Smooth muscle cell (in vitro differentiated cells): Measurements from ENCODE around the gene NAALADL2. TPM values are rescaled to one million over a fixed set of nuclear protein-coding genes. Genes with fewer than 3 reads are reported as not detected.

Source experiments
- DNase-seq: peaks from one replicate; lab custom pipeline; 2025; ENCODE audit not compliant: unreplicated experiment; lab: John Stamatoyannopoulos, UW
- H2AFZ ChIP-seq: fragments of 200-600 bp; sonication (generic); 2 replicates; pipeline ENCODE4 v1.6.0; 2016; ENCODE audit warnings: antibody characterized with exemption, low read depth, mild to moderate bottlenecking
- H3F3A ChIP-seq: fragments of 200-600 bp; sonication (generic); 2 replicates; pipeline ENCODE4 v1.6.0; 2017; ENCODE audit warnings: antibody characterized with exemption, low read depth
- H3K27ac ChIP-seq: fragments of 200-600 bp; sonication (generic); 2 replicates; pipeline ENCODE4 v1.5.1; 2016; ENCODE audit warnings: low read depth, mild to moderate bottlenecking
- H3K27me3 ChIP-seq: fragments of 200-600 bp; sonication (generic); 2 replicates; pipeline ENCODE4 v1.6.1; 2016; ENCODE audit warnings: low read depth, mild to moderate bottlenecking
- H3K36me3 ChIP-seq: fragments of 200-600 bp; sonication (generic); 2 replicates; pipeline ENCODE4 v1.5.1; 2016; ENCODE audit warnings: low read depth
- H3K4me1 ChIP-seq: fragments of 200-600 bp; sonication (generic); 2 replicates; pipeline ENCODE4 v1.5.1; 2016; ENCODE audit warnings: low read depth
- H3K4me2 ChIP-seq: fragments of 200-600 bp; sonication (generic); 2 replicates; pipeline ENCODE4 v1.6.0; 2016; ENCODE audit warnings: mild to moderate bottlenecking
- H3K4me3 ChIP-seq: fragments of 200-600 bp; sonication (generic); 2 replicates; pipeline ENCODE4 v1.5.1; 2016; ENCODE audit warnings: mild to moderate bottlenecking
- H3K79me2 ChIP-seq: fragments of 200-600 bp; sonication (generic); 2 replicates; pipeline ENCODE4 v1.6.0; 2016; ENCODE audit warnings: low read depth, mild to moderate bottlenecking
- H3K9ac ChIP-seq: fragments of 200-600 bp; sonication (generic); 2 replicates; pipeline ENCODE4 v1.6.0; 2016; ENCODE audit warnings: low read depth
- H3K9me3 ChIP-seq: fragments of 200-600 bp; sonication (generic); replicated peaks from 2 replicates; pipeline ENCODE4 v1.5.1; 2016; ENCODE audit warnings: low read depth
- H4K20me1 ChIP-seq: fragments of 200-600 bp; sonication (generic); 2 replicates; pipeline ENCODE4 v1.6.0; 2016; ENCODE audit warnings: low read depth
- CTCF ChIP-seq: fragments of 200-600 bp; sonication (generic); IDR thresholded peaks from 2 replicates; pipeline ENCODE4 v1.5.1; 2017; ENCODE audit warnings: borderline replicate concordance, mild to moderate bottlenecking, antibody characterized with exemption; ENCODE audit not compliant: insufficient read depth, poor library complexity, severe bottlenecking
- WGBS: methylation state at CpG from one replicate; pipeline ENCODE4 v1.1.7; 2016; ENCODE audit warnings: low lambda C conversion rate; 5-methylcytosine and 5-hydroxymethylcytosine counted together
- polyA plus RNA-seq: library from polyadenylated mRNA; unstranded; fragments of >200 nt; fragmentation: Nextera tagmentation; extraction: Ambion mirVana; gene quantifications from 2 replicates; pipeline ENCODE4 v1.2.1, GENCODE V29; 2016
- total RNA-seq: library from RNA; depleted of rRNA; stranded (reverse); fragments of >200 nt; gene quantifications from 2 replicates; pipeline ENCODE4 v1.2.3, GENCODE V29; 2014

Gene NAALADL2
- total and polyA plus RNA-seq, 2 experiments from 2014 or later = 2.5 to 13.8 TPM

DNA sequence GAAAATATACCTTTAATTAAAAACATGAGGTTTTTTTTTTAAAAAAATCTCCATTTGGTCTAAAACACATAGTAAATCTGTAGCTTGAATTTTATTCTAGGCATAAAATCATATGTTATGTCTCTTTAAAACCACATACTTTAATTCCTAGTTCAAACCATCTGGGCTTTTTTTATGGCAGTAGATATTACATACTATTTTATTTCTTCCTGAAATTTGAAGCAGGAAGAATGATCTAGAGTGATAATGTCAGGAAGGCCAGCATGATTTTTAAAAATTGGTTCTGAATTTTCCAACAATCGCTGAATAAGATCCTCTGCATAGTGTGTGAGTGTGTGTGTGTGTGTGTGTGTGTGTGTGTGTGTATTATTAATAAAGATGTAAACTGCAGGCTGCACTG, 420.3 kb downstream of the NAALADL2 start:
- Histone ChIP-seq H3K36me3 (no peaks in the 10 kb centered on the region), H3K27ac (no peak overlapping the region), H3K4me1 (no peaks in the 10 kb centered on the region), H3K4me3 (no peak overlapping the region), H3K79me2 (no peaks in the 10 kb centered on the region), H3K27me3 (no peaks in the 10 kb centered on the region), H3K4me2 (no peak overlapping the region), H3F3A (no peaks in the 10 kb centered on the region), H4K20me1 (no peaks in the 10 kb centered on the region), H2AFZ (no peak overlapping the region), H3K9me3 (no peaks in the 10 kb centered on the region), H3K9ac (no peak overlapping the region)
- DNase-seq = no peak
- WGBS = 97% methylated on average over 1 of the region's 1 CpG
- TF ChIP-seq CTCF = no peak

DNA sequence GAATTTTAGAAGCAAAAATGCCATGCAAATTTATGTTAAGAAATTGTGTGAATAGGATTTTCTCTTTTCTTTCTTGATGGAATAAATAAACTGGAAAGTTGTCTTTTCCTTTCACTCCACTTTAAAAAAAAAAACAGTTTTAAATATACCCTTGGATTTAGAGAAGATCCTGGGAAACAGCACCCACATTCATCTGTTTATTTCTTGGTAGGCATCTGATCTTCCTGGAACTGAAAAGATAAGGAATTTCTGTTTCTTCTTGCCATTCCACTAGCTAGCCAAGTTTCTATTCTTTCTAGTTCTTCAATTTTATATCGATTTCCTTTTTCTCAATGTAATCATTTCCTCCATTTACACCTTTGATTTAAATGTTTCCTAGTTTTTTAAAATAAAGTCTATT, 420.8 kb downstream of the NAALADL2 start:
- TF ChIP-seq CTCF = no peak
- no peak overlapping the region for H3K27ac ChIP-seq
- 85% methylated on average over 1 of the region's 1 CpG for WGBS

DNA sequence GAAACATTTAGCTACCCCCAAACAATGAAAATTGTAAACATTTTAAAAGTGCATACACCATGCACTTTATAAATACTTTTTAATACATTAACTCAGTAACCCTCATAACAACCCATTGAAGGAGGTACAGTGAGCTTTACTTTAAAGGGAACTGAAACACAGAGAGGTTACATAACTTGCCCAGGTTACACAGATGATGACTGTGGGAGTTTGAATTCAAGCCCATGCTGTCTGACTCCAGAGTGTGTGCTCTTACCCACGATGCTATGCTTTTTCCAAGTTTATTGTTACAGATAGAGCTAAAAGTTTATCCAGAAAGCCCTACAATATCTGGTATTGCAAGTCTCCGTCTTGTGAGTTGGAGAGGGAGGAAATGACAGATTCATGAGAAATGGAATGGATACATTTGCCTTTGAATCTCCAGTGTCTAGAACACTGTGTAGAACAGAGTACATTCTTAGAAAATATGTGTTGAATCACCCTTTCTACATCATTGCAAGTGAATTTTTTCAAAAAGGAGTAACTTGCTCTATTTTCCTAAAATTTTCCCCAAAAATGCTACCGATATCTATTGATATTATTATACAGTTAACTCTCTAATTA, 428.3 kb downstream of the NAALADL2 start:
- H3K27me3 ChIP-seq = no peaks in the 10 kb centered on the region
- no peaks in the 10 kb centered on the region for H4K20me1 ChIP-seq
- H3K79me2 ChIP-seq = no peaks in the 10 kb centered on the region
- DNase-seq = no peak
- no peaks in the 10 kb centered on the region for H3K4me1 ChIP-seq
- no peaks in the 10 kb centered on the region for H3K36me3 ChIP-seq
- H3K9me3 ChIP-seq = no peaks in the 10 kb centered on the region
- WGBS = 86% methylated on average over 3 of the region's 3 CpGs
- no peak overlapping the region for H3K27ac ChIP-seq
- H2AFZ ChIP-seq = peak overlapping the region; percentile 5
- no peak for TF ChIP-seq CTCF
- H3K4me2 ChIP-seq = no peak overlapping the region
- H3K9ac ChIP-seq = no peak overlapping the region
- no peak overlapping the region for H3K4me3 ChIP-seq
- no peaks in the 10 kb centered on the region for H3F3A ChIP-seq

More for the DNA sequence above, 420.8 kb downstream of the NAALADL2 start:
- Histone ChIP-seq H4K20me1 (no peaks in the 10 kb centered on the region), H3K27me3 (no peaks in the 10 kb centered on the region), H3K4me2 (no peak overlapping the region), H2AFZ (no peak overlapping the region), H3K4me1 (no peaks in the 10 kb centered on the region), H3F3A (no peaks in the 10 kb centered on the region), H3K9me3 (no peaks in the 10 kb centered on the region), H3K9ac (no peak overlapping the region), H3K36me3 (no peaks in the 10 kb centered on the region), H3K4me3 (no peak overlapping the region), H3K79me2 (no peaks in the 10 kb centered on the region)
- DNase-seq = no peak

GRCh38 chr3:175288621-175289020, 429.5 kb downstream of the NAALADL2 start:
- Histone ChIP-seq H3K36me3 (no peaks in the 10 kb centered on the region), H3K4me2 (no peak overlapping the region), H2AFZ (no peak overlapping the region), H3K4me1 (no peaks in the 10 kb centered on the region), H4K20me1 (no peaks in the 10 kb centered on the region), H3K27ac (no peak overlapping the region), H3K9ac (no peak overlapping the region), H3K9me3 (no peaks in the 10 kb centered on the region), H3K79me2 (no peaks in the 10 kb centered on the region), H3K27me3 (no peaks in the 10 kb centered on the region), H3K4me3 (no peak overlapping the region), H3F3A (no peaks in the 10 kb centered on the region)
- no peak for DNase-seq
- no peak for TF ChIP-seq CTCF
- WGBS = 95% methylated on average over 4 of the region's 4 CpGs
